SU-DHL-6 (cell line): Measurements from ENCODE around the gene NAA40.
"Not testable (repeated sequence)": the region's sequence is repeated elsewhere in the genome, so short reads cannot be mapped to it uniquely, and the experiment has no call there.

Experiments used
- CTCF ChIP-seq: fragments of 200-600 bp; sonication (generic); IDR thresholded peaks from one replicate; pipeline ENCODE4 v1.5.1; 2017; ENCODE audit warnings: antibody characterized with exemption, mild to moderate bottlenecking, low read length, moderate library complexity; ENCODE audit not compliant: insufficient read depth, poor library complexity, severe bottlenecking
- EZH2phosphoT487 ChIP-seq: fragments of 200-600 bp; sonication (generic), shearing (Covaris generic); conservative IDR thresholded peaks from 2 replicates; pipeline ENCODE4 v1.6.1; 2018; ENCODE audit warnings: mild to moderate bottlenecking, antibody characterized with exemption, low read length, moderate library complexity, mixed read lengths

- TF ChIP-seq CTCF, EZH2phosphoT487: not testable (repeated sequence)
Measured at GRCh38 chr11:63973912-63974258, 35.1 kb downstream of the NAA40 start.
